ENCODE measurements around the gene MARCHF10.

Gene MARCHF10

GRCh38 chr17:62668091-62668804 lies 139.9 kb downstream of the MARCHF10 start:
- no peak for DNase-seq (ENCODE audit: low read depth)
- H3K4me3 ChIP-seq (ENCODE audit: low read depth, low read length): no peak overlapping the region
- no peak for TF ChIP-seq CTCF (conservative IDR thresholded peaks at IDR 0.05; ENCODE audit: low read depth, low read length)

- H3K4me3 ChIP-seq (ENCODE audit: low read depth, low read length): no peak overlapping the region
- TF ChIP-seq CTCF (conservative IDR thresholded peaks at IDR 0.05; ENCODE audit: low read depth, low read length): no peak
- no peak for DNase-seq (ENCODE audit: low read depth)
Observed at GRCh38 chr17:62666801-62667591, 141.1 kb downstream of the MARCHF10 start.

GRCh38 chr17:62666061-62666800 lies 141.9 kb downstream of the MARCHF10 start:
- no peak for DNase-seq (ENCODE audit: low read depth)
- H3K4me3 ChIP-seq (ENCODE audit: low read depth, low read length): no peak overlapping the region
- no peak for TF ChIP-seq CTCF (conservative IDR thresholded peaks at IDR 0.05; ENCODE audit: low read depth, low read length)

- no peak for DNase-seq (ENCODE audit: low read depth)
- TF ChIP-seq CTCF (conservative IDR thresholded peaks at IDR 0.05; ENCODE audit: low read depth, low read length): no peak
- no peak overlapping the region for H3K4me3 ChIP-seq (ENCODE audit: low read depth, low read length)
Observed at GRCh38 chr17:62665599-62665998, 142.5 kb downstream of the MARCHF10 start.

- no peak for DNase-seq (ENCODE audit: low read depth)
- H3K4me3 ChIP-seq (ENCODE audit: low read depth, low read length): no peak overlapping the region
- no peak for TF ChIP-seq CTCF (conservative IDR thresholded peaks at IDR 0.05; ENCODE audit: low read depth, low read length)
Observed at GRCh38 chr17:62664336-62665120, 143.6 kb downstream of the MARCHF10 start.

GRCh38 chr17:62663304-62663703 lies 144.8 kb downstream of the MARCHF10 start:
- H3K4me3 ChIP-seq (ENCODE audit: low read depth, low read length): no peak overlapping the region
- DNase-seq (ENCODE audit: low read depth): peak; percentile 34
- TF ChIP-seq CTCF (conservative IDR thresholded peaks at IDR 0.05; ENCODE audit: low read depth, low read length): no peak
